ENCODE data around the gene ELOVL1. TPM values are rescaled to one million over a fixed set of nuclear protein-coding genes. Genes with fewer than 3 reads are reported as not detected.

Gene ELOVL1
- total RNA-seq, 1 donor from 2014 or later = 18.7 TPM

- no peak overlapping the region for H3K4me3 Mint-ChIP-seq (ENCODE audit: unreplicated experiment)
- no peak overlapping the region for H3K27ac Mint-ChIP-seq (ENCODE audit: unreplicated experiment)
- DNase-seq = no peak
- H3K36me3 Mint-ChIP-seq (ENCODE audit: unreplicated experiment) = peaks cover 4% of the 10 kb centered on the region
- TF ChIP-seq, protein P1, sequence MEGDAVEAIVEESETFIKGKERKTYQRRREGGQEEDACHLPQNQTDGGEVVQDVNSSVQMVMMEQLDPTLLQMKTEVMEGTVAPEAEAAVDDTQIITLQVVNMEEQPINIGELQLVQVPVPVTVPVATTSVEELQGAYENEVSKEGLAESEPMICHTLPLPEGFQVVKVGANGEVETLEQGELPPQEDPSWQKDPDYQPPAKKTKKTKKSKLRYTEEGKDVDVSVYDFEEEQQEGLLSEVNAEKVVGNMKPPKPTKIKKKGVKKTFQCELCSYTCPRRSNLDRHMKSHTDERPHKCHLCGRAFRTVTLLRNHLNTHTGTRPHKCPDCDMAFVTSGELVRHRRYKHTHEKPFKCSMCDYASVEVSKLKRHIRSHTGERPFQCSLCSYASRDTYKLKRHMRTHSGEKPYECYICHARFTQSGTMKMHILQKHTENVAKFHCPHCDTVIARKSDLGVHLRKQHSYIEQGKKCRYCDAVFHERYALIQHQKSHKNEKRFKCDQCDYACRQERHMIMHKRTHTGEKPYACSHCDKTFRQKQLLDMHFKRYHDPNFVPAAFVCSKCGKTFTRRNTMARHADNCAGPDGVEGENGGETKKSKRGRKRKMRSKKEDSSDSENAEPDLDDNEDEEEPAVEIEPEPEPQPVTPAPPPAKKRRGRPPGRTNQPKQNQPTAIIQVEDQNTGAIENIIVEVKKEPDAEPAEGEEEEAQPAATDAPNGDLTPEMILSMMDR (IDR thresholded peaks at IDR 0.05; ENCODE audit: partially characterized antibody, unreplicated experiment) = no peak
- H3K4me1 Mint-ChIP-seq (ENCODE audit: low read depth, unreplicated experiment) = no peaks in the 10 kb centered on the region
- H3K9me3 Mint-ChIP-seq (ENCODE audit: unreplicated experiment) = peaks cover 1% of the 10 kb centered on the region
- no peaks in the 10 kb centered on the region for H3K27me3 Mint-ChIP-seq (ENCODE audit: unreplicated experiment)
These were observed 13.8 kb upstream of the ELOVL1 start for GRCh38 chr1:43381612-43382011.

DNA sequence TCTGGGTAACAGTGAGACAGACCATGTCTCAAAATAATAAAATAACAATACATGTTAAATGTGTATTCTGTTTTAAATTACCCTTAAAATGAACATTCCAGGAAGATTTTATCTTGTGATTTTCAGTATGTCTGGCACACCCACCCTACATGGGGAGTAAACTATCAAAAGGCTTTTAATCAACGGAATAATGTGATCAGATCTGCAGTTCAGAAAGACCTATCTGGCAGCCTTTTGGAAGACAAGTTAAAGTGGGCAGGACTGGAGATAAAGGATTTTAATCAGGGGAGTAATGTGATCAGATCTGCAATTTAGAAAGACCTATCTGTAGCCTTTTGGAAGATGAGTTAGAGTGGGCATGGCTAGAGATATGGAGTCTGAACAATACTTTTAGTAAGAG is 11.7 kb upstream of the ELOVL1 start:
- TF ChIP-seq, protein P1 (IDR thresholded peaks at IDR 0.05; ENCODE audit: partially characterized antibody, unreplicated experiment) = no peak
- no peaks in the 10 kb centered on the region for H3K36me3 Mint-ChIP-seq (ENCODE audit: unreplicated experiment)
- no peaks in the 10 kb centered on the region for H3K4me1 Mint-ChIP-seq (ENCODE audit: low read depth, unreplicated experiment)

DNA sequence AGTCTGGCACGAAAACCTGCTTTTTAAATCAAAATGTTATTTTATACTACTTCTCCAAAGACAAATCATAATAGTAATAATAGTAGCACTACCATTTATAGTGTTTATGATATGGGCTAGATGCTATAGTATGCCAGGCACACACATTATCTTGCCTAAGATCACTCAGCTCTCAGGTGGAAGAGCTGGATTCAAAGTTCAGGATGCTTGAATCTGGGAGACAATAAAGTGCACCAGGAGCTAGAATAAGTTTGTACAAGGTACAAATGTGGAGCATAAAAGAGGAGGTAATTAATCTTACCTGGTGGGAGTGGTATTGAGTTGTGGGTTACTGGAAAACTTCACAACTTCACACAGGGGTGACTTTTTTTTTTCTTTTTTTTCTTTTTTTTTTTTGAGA is 10.0 kb upstream of the ELOVL1 start:
- DNase-seq = no peak
- Mint-ChIP-seq H3K4me3 (ENCODE audit: unreplicated experiment) (no peak overlapping the region), H3K36me3 (ENCODE audit: unreplicated experiment) (no peaks in the 10 kb centered on the region), H3K9me3 (ENCODE audit: unreplicated experiment) (peaks cover 1% of the 10 kb centered on the region), H3K4me1 (ENCODE audit: low read depth, unreplicated experiment) (no peaks in the 10 kb centered on the region), H3K27me3 (ENCODE audit: unreplicated experiment) (no peaks in the 10 kb centered on the region), H3K27ac (ENCODE audit: unreplicated experiment) (no peak overlapping the region)
- TF ChIP-seq, protein P1 (IDR thresholded peaks at IDR 0.05; ENCODE audit: partially characterized antibody, unreplicated experiment) = no peak

More for the DNA sequence above, 11.7 kb upstream of the ELOVL1 start:
- Mint-ChIP-seq H3K27ac (ENCODE audit: unreplicated experiment) (no peak overlapping the region), H3K4me3 (ENCODE audit: unreplicated experiment) (no peak overlapping the region), H3K27me3 (ENCODE audit: unreplicated experiment) (no peaks in the 10 kb centered on the region), H3K9me3 (ENCODE audit: unreplicated experiment) (peaks cover 1% of the 10 kb centered on the region)
- no peak for DNase-seq

DNA sequence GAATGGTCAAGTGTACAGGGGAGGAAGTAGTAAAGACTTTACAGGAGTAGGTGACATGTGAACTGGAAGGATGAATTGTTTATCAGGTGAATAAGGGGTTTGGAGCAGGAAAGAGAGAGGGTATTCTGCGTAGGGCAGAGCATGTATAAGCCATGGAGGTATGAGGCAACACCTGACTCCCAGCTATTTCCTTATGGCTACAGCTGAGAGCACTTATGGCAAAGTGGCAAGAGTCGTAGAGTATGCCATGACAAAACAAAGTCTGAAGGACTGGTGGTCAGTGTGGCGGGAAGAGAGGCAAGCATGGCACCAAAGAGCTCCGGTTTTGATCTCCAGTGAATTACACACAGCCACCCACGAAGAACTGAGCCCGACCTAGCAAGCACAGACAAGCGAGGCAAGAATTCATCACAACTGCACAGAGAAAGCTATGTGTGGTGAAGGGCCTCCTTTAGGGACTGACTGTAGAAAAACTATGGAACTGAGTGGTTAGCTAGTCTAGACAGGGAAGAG is 9.0 kb upstream of the ELOVL1 start:
- Mint-ChIP-seq H3K27me3 (ENCODE audit: unreplicated experiment) (no peaks in the 10 kb centered on the region), H3K4me1 (ENCODE audit: low read depth, unreplicated experiment) (no peaks in the 10 kb centered on the region), H3K4me3 (ENCODE audit: unreplicated experiment) (no peak overlapping the region), H3K9me3 (ENCODE audit: unreplicated experiment) (peaks cover 1% of the 10 kb centered on the region), H3K27ac (ENCODE audit: unreplicated experiment) (no peak overlapping the region), H3K36me3 (ENCODE audit: unreplicated experiment) (no peaks in the 10 kb centered on the region)
- TF ChIP-seq, protein P1 (IDR thresholded peaks at IDR 0.05; ENCODE audit: partially characterized antibody, unreplicated experiment) = no peak
- DNase-seq = no peak

DNA sequence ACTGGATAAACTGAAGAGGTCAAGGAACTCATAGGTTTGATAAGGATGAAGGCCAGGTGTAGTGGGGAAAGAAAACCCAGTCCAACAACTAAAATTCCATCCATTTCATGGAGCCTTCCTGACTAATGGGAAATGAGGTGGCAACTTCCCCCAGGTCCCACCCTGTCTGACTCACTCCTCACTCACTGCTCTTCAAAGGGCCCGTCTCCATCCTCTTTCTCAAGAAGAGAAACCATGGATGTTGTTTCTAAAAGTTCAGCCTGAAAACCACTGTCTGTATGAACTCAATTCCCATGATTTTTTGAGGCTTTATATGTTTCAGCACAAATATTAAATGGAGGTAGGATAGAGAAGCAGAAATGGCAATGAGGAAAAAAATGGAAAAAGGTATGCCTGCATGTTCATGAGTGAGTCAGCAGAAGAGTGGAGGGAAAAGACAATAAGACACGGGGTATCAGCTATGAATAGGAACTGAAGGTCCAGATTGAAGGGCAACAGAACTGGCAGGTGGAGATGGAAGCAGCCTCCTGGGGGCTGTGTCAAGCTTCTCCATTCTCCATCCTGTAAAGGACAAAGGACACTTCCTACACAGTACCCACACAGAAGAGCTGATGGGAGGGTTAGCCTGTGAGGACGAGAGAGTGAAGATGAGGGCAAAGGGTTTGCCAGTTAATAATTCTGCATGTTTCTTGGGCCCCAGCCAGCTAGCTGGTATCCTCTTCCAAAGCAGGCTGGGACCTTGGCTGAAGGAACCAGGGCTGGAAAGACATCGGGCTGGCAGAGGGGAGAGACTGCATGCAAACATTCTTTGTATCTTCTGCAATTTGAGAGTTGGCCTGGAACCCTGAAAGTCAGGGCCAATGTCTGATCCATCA is 5.5 kb upstream of the ELOVL1 start:
- Mint-ChIP-seq H3K4me1 (ENCODE audit: low read depth, unreplicated experiment) (peaks cover 4% of the 10 kb centered on the region), H3K36me3 (ENCODE audit: unreplicated experiment) (no peaks in the 10 kb centered on the region), H3K9me3 (ENCODE audit: unreplicated experiment) (peaks cover 3% of the 10 kb centered on the region), H3K4me3 (ENCODE audit: unreplicated experiment) (no peak overlapping the region), H3K27me3 (ENCODE audit: unreplicated experiment) (no peaks in the 10 kb centered on the region), H3K27ac (ENCODE audit: unreplicated experiment) (no peak overlapping the region)
- DNase-seq = no peak
- TF ChIP-seq, protein P1 (IDR thresholded peaks at IDR 0.05; ENCODE audit: partially characterized antibody, unreplicated experiment) = no peak

Measured in glutamatergic neuron (in vitro differentiated cells).